Activated naive CD4-positive, alpha-beta T cell treated with anti-CD3 and anti-CD28 coated beads, Interleukin-2, amount 10 ng/mL, durations not matched to agents 7 days and 5 days (primary cell): ENCODE measurements around the gene TMEM217.
"Not testable (repeated sequence)": the region's sequence is repeated elsewhere in the genome, so short reads cannot be mapped to it uniquely, and the experiment has no call there.

Experiments used
- CTCF ChIA-PET: fragments of 350-600 bp; sonication (Branson Sonifier 250); formaldehyde crosslinking; loops from one replicate; lab custom pipeline; 2021; ENCODE audit warnings: antibody characterized with exemption; lab: Charles Lee
- DNase-seq: peaks from one replicate; pipeline ENCODE4 v3.0.0-alpha.2; 2020
- H3K27ac Mint-ChIP-seq: one replicate; pipeline ENCODE4 v1.8.0; 2021; ENCODE audit warnings: mild to moderate bottlenecking, moderate library complexity, mixed read lengths
- H3K27me3 Mint-ChIP-seq: one replicate; pipeline ENCODE4 v1.8.0; 2021; ENCODE audit warnings: mild to moderate bottlenecking, mixed read lengths
- H3K36me3 Mint-ChIP-seq: one replicate; pipeline ENCODE4 v1.8.0; 2021; ENCODE audit warnings: mixed read lengths
- H3K4me1 Mint-ChIP-seq: one replicate; pipeline ENCODE4 v1.8.0; 2021; ENCODE audit warnings: mixed read lengths
- H3K4me3 Mint-ChIP-seq: one replicate; pipeline ENCODE4 v1.8.0; 2021; ENCODE audit warnings: mild to moderate bottlenecking, moderate library complexity, mixed read lengths
- H3K9me3 Mint-ChIP-seq: one replicate; pipeline ENCODE4 v1.8.0; 2021; ENCODE audit warnings: mixed read lengths

Gene TMEM217

GRCh38 chr6:37257634-37258404 lies at the start of gene TMEM217, which contains the start of gene TBC1D22B:
TSS of gene TMEM217 (minus strand) at chr6:37258144. CDS start at chr6:37219030, 39,114 bp downstream.
TSS of gene TBC1D22B (plus strand) at chr6:37257772. CDS start at chr6:37257918, 146 bp downstream.
- Mint-ChIP-seq H3K4me1 (peaks cover 50% of the 10 kb centered on the region), H3K36me3 (peaks cover 26% of the 10 kb centered on the region), H3K9me3 (no peaks in the 10 kb centered on the region), H3K4me3 (peak within 1 kb of the TSS; percentile 91), H3K27me3 (no peaks in the 10 kb centered on the region), H3K27ac (peak within 1 kb of the TSS; percentile 89)
- peak; percentile 98 for DNase-seq
- CTCF ChIA-PET = interaction anchor here (0.7 to 1.1 kb wide), 4 partner anchors 34 to 240 kb away, joined by 3 to 4 read pairs (median 3); no protein-coding TSS in a partner anchor

- DNase-seq, H3K9me3 Mint-ChIP-seq, H3K27me3 Mint-ChIP-seq, H3K4me3 Mint-ChIP-seq, H3K27ac Mint-ChIP-seq: not testable (repeated sequence)
- Mint-ChIP-seq H3K36me3 (peaks cover 31% of the 10 kb centered on the region), H3K4me1 (peaks cover 27% of the 10 kb centered on the region)
- CTCF ChIA-PET = interaction anchor here (0.6 to 14.7 kb wide), 4 partner anchors 18 to 286 kb away, joined by 3 to 182 read pairs (median 5); no protein-coding TSS in a partner anchor
These were observed 49.5 kb upstream of the TMEM217 start for GRCh38 chr6:37307484-37307883.

DNA sequence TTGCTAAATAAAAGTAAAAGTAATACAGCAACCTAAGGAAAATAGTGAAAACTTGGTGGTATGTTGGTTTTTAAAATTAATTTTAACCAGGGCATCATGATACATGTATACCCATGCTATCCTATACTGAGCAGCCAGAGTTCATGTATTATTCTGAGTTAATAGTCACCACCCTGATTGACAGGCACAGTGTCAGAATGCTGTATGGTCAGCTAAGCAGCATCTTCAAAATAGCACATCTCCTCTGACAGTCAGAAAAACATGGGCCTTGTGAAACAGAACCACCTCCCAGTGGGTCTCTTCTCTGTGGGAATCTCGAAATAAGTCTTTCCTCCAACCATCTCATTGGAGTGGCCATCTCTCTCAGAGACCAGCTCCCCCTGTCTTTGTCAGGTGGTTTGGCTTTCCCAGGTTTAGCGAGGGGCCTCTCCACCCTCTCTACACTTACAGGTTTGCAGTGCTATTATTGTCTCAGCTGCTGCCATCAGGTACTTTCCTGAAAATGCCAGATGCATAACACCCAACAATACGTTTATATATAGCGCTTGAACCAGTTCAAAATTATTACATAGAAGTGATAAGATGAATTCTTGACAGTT lies 48.8 kb upstream of the TMEM217 start:
- peaks cover 34% of the 10 kb centered on the region for H3K36me3 Mint-ChIP-seq
- no peak overlapping the region for H3K4me3 Mint-ChIP-seq
- peaks cover 24% of the 10 kb centered on the region for H3K4me1 Mint-ChIP-seq
- H3K9me3 Mint-ChIP-seq = no peaks in the 10 kb centered on the region
- no peaks in the 10 kb centered on the region for H3K27me3 Mint-ChIP-seq
- no peak overlapping the region for H3K27ac Mint-ChIP-seq
- DNase-seq = no peak
- CTCF ChIA-PET = interaction anchor here (1.2 to 14.7 kb wide), 5 partner anchors 8 to 541 kb away, joined by 3 to 182 read pairs (median 7); no protein-coding TSS in a partner anchor

- H3K36me3 Mint-ChIP-seq = peaks cover 35% of the 10 kb centered on the region
- H3K27me3 Mint-ChIP-seq = no peaks in the 10 kb centered on the region
- no peak overlapping the region for H3K4me3 Mint-ChIP-seq
- CTCF ChIA-PET = interaction anchor here (0.7 to 14.7 kb wide), 8 partner anchors 9 to 540 kb away, joined by 3 to 182 read pairs (median 5); no protein-coding TSS in a partner anchor
- H3K4me1 Mint-ChIP-seq = peaks cover 16% of the 10 kb centered on the region
- no peak overlapping the region for H3K27ac Mint-ChIP-seq
- DNase-seq = no peak
- H3K9me3 Mint-ChIP-seq = no peaks in the 10 kb centered on the region
These were observed 48.0 kb upstream of the TMEM217 start for GRCh38 chr6:37305841-37306425.

DNA sequence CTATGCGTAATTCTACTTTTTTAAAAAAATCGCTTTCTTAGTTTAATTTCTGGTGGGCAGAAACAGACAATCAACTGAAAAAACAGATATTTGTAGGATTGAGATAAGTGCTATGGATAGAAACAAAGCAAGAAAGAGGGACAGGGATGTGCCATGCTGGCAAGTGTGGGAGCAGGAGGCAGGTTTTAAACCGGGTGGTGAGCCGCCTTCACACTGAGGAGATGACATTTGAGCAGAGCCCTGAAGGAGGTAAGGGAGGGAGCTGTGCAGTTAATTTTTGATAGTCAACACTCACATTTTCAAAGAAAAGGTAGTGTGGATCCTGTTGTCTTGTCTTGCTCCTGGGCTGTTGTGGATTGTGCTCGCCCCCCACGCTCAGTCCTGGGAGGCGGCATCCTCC lies 46.8 kb upstream of the TMEM217 start:
- H3K36me3 Mint-ChIP-seq = peaks cover 40% of the 10 kb centered on the region
- DNase-seq = no peak
- H3K9me3 Mint-ChIP-seq = no peaks in the 10 kb centered on the region
- H3K4me3 Mint-ChIP-seq = no peak overlapping the region
- H3K27me3 Mint-ChIP-seq = no peaks in the 10 kb centered on the region
- H3K27ac Mint-ChIP-seq = no peak overlapping the region
- CTCF ChIA-PET = interaction anchor here (2.3 to 14.7 kb wide), 3 partner anchors 10 to 284 kb away, joined by 7 to 182 read pairs (median 20); no protein-coding TSS in a partner anchor
- H3K4me1 Mint-ChIP-seq = peaks cover 15% of the 10 kb centered on the region

GRCh38 chr6:37303891-37304503 lies 46.1 kb upstream of the TMEM217 start:
- Mint-ChIP-seq H3K27ac (peak overlapping the region; percentile 5), H3K4me1 (peaks cover 15% of the 10 kb centered on the region), H3K27me3 (no peaks in the 10 kb centered on the region), H3K4me3 (no peak overlapping the region), H3K9me3 (no peaks in the 10 kb centered on the region), H3K36me3 (peaks cover 41% of the 10 kb centered on the region)
- CTCF ChIA-PET = interaction anchor here (0.7 to 14.7 kb wide), 6 partner anchors 9 to 544 kb away, joined by 3 to 182 read pairs (median 5); no protein-coding TSS in a partner anchor
- DNase-seq = peak; percentile 48

DNA sequence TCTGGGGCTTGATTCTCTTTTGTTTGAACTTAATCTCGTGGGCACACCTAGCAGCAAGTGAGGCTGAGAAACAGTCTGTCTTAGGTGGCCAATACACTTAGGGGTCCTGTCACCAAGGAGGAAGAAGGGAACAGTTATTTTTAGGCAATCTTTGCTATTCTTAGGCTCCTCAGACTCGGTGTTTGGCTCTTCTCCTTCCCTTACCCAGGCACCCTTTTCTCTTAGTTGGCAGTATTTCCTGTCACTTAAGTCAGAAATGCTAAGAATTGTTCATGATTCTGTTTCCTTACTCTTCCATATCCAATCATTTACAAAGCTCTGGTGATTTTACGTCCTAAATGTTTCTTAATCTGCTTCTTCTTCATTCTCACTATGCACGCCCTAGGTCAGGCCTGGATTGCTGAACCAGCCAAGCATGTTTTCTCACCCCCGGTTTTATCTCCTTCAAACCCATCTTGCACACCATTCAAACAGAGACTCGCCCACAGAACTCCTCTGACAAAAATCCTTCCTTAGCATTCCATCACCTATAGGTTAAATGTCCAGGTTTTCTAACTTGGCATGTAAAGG lies 45.2 kb upstream of the TMEM217 start:
- no peaks in the 10 kb centered on the region for H3K27me3 Mint-ChIP-seq
- no peak for DNase-seq
- H3K4me3 Mint-ChIP-seq = no peak overlapping the region
- no peaks in the 10 kb centered on the region for H3K9me3 Mint-ChIP-seq
- peaks cover 15% of the 10 kb centered on the region for H3K4me1 Mint-ChIP-seq
- CTCF ChIA-PET = interaction anchor here (0.7 to 14.7 kb wide), 8 partner anchors 8 to 545 kb away, joined by 3 to 182 read pairs (median 5); no protein-coding TSS in a partner anchor
- peaks cover 44% of the 10 kb centered on the region for H3K36me3 Mint-ChIP-seq
- no peak overlapping the region for H3K27ac Mint-ChIP-seq

GRCh38 chr6:37302086-37302686 lies 44.2 kb upstream of the TMEM217 start:
- Mint-ChIP-seq H3K27me3 (no peaks in the 10 kb centered on the region), H3K36me3 (peaks cover 47% of the 10 kb centered on the region), H3K4me3 (no peak overlapping the region), H3K9me3 (no peaks in the 10 kb centered on the region), H3K27ac (no peak overlapping the region), H3K4me1 (peaks cover 15% of the 10 kb centered on the region)
- no peak for DNase-seq
- CTCF ChIA-PET = interaction anchor here (0.9 to 1.7 kb wide), 6 partner anchors 8 to 284 kb away, joined by 3 to 10 read pairs (median 4); no protein-coding TSS in a partner anchor

GRCh38 chr6:37299990-37300389 lies 42.0 kb upstream of the TMEM217 start:
- H3K4me3 Mint-ChIP-seq = no peak overlapping the region
- H3K4me1 Mint-ChIP-seq = peaks cover 15% of the 10 kb centered on the region
- CTCF ChIA-PET = interaction anchor here (1.0 to 1.2 kb wide), 3 partner anchors 14 to 87 kb away, joined by 3 to 5 read pairs (median 3); no protein-coding TSS in a partner anchor
- no peak overlapping the region for H3K27ac Mint-ChIP-seq
- DNase-seq = no peak
- H3K9me3 Mint-ChIP-seq = no peaks in the 10 kb centered on the region
- peaks cover 55% of the 10 kb centered on the region for H3K36me3 Mint-ChIP-seq
- H3K27me3 Mint-ChIP-seq = no peaks in the 10 kb centered on the region

- Mint-ChIP-seq H3K4me3 (no peak overlapping the region), H3K27me3 (no peaks in the 10 kb centered on the region), H3K9me3 (no peaks in the 10 kb centered on the region), H3K4me1 (peaks cover 12% of the 10 kb centered on the region), H3K36me3 (peaks cover 55% of the 10 kb centered on the region), H3K27ac (no peak overlapping the region)
- CTCF ChIA-PET = interaction anchor here (1.2 kb wide), 1 partner anchor 15 kb away, joined by 5 read pairs; no protein-coding TSS in a partner anchor
- DNase-seq = no peak
These were observed 41.0 kb upstream of the TMEM217 start for GRCh38 chr6:37298958-37299357.

- peaks cover 50% of the 10 kb centered on the region for H3K36me3 Mint-ChIP-seq
These were observed 39.7 kb upstream of the TMEM217 start for GRCh38 chr6:37297637-37298036.

DNA sequence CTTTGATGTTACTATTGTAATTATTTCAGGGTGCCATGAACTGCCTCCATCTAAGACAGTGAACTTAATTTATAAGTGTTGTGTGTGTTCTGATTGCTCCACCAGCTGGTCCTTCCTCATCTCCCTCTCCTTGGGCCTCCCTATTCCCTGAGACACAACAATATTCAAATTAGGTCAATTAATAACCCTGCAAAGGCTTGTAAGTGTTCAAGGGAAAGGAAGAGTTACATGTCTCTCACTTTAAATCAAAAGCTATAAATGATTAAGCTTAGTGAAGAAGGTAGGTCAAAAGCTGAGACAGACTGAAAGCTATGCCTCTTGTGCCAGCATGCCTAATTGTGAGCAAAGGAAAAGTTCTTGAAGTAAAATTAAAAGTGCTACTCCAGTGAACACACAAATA lies 35.5 kb upstream of the TMEM217 start:
- H3K27ac Mint-ChIP-seq = no peak overlapping the region
- peaks cover 43% of the 10 kb centered on the region for H3K4me1 Mint-ChIP-seq
- H3K4me3 Mint-ChIP-seq = no peak overlapping the region
- no peak for DNase-seq
- H3K9me3 Mint-ChIP-seq = no peaks in the 10 kb centered on the region
- H3K27me3 Mint-ChIP-seq = no peaks in the 10 kb centered on the region
- peaks cover 52% of the 10 kb centered on the region for H3K36me3 Mint-ChIP-seq
- CTCF ChIA-PET = interaction anchor here (1.1 to 2.3 kb wide), 4 partner anchors 9 to 272 kb away, joined by 3 to 9 read pairs (median 5); no protein-coding TSS in a partner anchor

More at GRCh38 chr6:37297637-37298036, 39.7 kb upstream of the TMEM217 start:
- CTCF ChIA-PET, H3K27me3 Mint-ChIP-seq, DNase-seq, H3K4me1 Mint-ChIP-seq, H3K4me3 Mint-ChIP-seq, H3K27ac Mint-ChIP-seq, H3K9me3 Mint-ChIP-seq: not testable (repeated sequence)
